Measurements from ENCODE around the gene MMP2. TPM values are rescaled to one million over a fixed set of nuclear protein-coding genes. Genes with fewer than 3 reads are reported as not detected.

The MMP2 gene
- total RNA-seq, 1 experiment from 2014 or later, result 61.3 TPM

DNA sequence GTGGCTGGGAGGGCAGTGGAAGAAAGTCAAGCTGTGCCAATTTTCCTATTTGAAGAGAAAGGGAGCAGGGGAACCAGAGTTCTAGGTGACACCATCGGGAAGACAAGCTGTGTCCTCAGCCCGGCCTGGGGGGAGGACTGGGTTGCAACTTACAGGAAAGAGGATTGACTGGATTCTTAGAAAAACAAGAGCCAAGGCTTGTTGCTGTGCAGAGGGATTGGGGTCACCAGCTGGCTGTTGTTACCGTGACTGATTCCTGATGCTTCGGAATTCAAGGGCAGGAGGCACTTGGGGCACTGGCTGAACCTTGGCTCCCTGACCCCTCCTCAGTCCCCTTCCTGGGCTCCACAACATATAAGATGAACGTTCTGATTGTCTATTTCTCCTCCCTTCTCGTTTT lies 16.8 kb upstream of the MMP2 start:
- Mint-ChIP-seq H3K9me3 (no peaks in the 10 kb centered on the region), H3K27me3 (ENCODE audit: low read depth) (peaks cover 6% of the 10 kb centered on the region), H3K27ac (no peak overlapping the region), H3K36me3 (no peaks in the 10 kb centered on the region), H3K4me1 (no peaks in the 10 kb centered on the region), H3K4me3 (no peak overlapping the region)
- CTCF ChIA-PET, result interaction anchor here (0.6 to 1.5 kb wide), 4 partner anchors 40 to 243 kb away, joined by 3 to 6 read pairs (median 3); no protein-coding TSS in a partner anchor
- DNase-seq (ENCODE audit: low spot score) (no peak), ATAC-seq (no peak)
- POLR2A ChIA-PET, result no interaction called here
- TF ChIP-seq, protein P1, sequence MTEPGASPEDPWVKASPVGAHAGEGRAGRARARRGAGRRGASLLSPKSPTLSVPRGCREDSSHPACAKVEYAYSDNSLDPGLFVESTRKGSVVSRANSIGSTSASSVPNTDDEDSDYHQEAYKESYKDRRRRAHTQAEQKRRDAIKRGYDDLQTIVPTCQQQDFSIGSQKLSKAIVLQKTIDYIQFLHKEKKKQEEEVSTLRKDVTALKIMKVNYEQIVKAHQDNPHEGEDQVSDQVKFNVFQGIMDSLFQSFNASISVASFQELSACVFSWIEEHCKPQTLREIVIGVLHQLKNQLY (CRISPR knock-in tag; IDR thresholded peaks at IDR 0.05), result no peak
- TF ChIP-seq, protein P2, sequence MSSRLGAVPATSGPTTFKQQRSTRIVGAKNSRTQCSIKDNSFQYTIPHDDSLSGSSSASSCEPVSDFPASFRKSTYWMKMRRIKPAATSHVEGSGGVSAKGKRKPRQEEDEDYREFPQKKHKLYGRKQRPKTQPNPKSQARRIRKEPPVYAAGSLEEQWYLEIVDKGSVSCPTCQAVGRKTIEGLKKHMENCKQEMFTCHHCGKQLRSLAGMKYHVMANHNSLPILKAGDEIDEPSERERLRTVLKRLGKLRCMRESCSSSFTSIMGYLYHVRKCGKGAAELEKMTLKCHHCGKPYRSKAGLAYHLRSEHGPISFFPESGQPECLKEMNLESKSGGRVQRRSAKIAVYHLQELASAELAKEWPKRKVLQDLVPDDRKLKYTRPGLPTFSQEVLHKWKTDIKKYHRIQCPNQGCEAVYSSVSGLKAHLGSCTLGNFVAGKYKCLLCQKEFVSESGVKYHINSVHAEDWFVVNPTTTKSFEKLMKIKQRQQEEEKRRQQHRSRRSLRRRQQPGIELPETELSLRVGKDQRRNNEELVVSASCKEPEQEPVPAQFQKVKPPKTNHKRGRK (CRISPR knock-in tag; IDR thresholded peaks at IDR 0.05; ENCODE audit: borderline replicate concordance), result no peak
- TF ChIP-seq ZNF138 (CRISPR knock-in tag; conservative IDR thresholded peaks at IDR 0.05), result no peak
- no peak for TF ChIP-seq ELF4 (CRISPR knock-in tag; IDR thresholded peaks at IDR 0.05; ENCODE audit: low read depth)
- TF ChIP-seq ZNF396 (CRISPR knock-in tag; IDR thresholded peaks at IDR 0.05; ENCODE audit: borderline replicate concordance), result no peak
- no peak for TF ChIP-seq FOXP1 (CRISPR knock-in tag; IDR thresholded peaks at IDR 0.05; ENCODE audit: borderline replicate concordance)
- TF ChIP-seq CBFB (CRISPR knock-in tag; IDR thresholded peaks at IDR 0.05; ENCODE audit: low read depth), result no peak
- TF ChIP-seq NR3C1 (CRISPR knock-in tag; conservative IDR thresholded peaks at IDR 0.05; ENCODE audit: low read depth), result no peak
- TF ChIP-seq ZNF317 (CRISPR knock-in tag; IDR thresholded peaks at IDR 0.05; ENCODE audit: borderline replicate concordance, low read depth), result no peak
- no peak for TF ChIP-seq ZNF263 (CRISPR knock-in tag; IDR thresholded peaks at IDR 0.05; ENCODE audit: low read depth)
- TF ChIP-seq NFATC4 (CRISPR knock-in tag; IDR thresholded peaks at IDR 0.05), result no peak
- TF ChIP-seq, protein P3, sequence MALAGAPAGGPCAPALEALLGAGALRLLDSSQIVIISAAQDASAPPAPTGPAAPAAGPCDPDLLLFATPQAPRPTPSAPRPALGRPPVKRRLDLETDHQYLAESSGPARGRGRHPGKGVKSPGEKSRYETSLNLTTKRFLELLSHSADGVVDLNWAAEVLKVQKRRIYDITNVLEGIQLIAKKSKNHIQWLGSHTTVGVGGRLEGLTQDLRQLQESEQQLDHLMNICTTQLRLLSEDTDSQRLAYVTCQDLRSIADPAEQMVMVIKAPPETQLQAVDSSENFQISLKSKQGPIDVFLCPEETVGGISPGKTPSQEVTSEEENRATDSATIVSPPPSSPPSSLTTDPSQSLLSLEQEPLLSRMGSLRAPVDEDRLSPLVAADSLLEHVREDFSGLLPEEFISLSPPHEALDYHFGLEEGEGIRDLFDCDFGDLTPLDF (CRISPR knock-in tag; IDR thresholded peaks at IDR 0.05), result no peak
- no peak for TF ChIP-seq SP1 (CRISPR knock-in tag; conservative IDR thresholded peaks at IDR 0.05)
- TF ChIP-seq, protein P4, sequence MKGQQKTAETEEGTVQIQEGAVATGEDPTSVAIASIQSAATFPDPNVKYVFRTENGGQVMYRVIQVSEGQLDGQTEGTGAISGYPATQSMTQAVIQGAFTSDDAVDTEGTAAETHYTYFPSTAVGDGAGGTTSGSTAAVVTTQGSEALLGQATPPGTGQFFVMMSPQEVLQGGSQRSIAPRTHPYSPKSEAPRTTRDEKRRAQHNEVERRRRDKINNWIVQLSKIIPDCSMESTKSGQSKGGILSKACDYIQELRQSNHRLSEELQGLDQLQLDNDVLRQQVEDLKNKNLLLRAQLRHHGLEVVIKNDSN (CRISPR knock-in tag; IDR thresholded peaks at IDR 0.05), result no peak

DNA sequence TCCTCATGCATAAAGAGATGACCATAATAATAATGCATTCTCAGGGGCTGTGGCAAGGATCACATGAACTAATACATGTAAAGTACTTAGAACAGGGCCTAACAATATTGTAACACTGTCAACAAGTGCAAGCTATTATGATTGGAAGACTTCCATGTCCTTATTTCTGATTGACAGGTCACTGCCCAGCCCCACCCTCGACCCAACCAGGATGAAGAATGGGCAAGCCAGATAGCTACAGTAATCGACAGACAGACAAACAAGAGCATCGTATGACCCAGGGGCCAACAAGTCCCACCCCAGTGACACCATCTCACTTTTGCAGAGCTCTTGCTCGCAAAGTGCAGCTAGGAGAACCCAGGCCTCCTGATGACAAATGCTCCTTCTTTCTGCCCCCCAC lies 14.6 kb upstream of the MMP2 start:
- ChIA-PET POLR2A (no interaction called here), CTCF (interaction anchor here (0.6 to 3.2 kb wide), 88 partner anchors 8 to 1407 kb away, joined by 3 to 213 read pairs (median 5); partner anchors contain the start of genes CAPNS2, CES1, MMP2 and SLC6A2)
- no peak overlapping the region for H3K4me3 Mint-ChIP-seq
- peaks cover 24% of the 10 kb centered on the region for H3K27me3 Mint-ChIP-seq (ENCODE audit: low read depth)
- no peaks in the 10 kb centered on the region for H3K36me3 Mint-ChIP-seq
- TF ChIP-seq NFYB (CRISPR knock-in tag; conservative IDR thresholded peaks at IDR 0.05; ENCODE audit: low read depth) (0 out of 2 replicates have a peak, but pooled peaks have one; percentile 34), ZNF317 (CRISPR knock-in tag; IDR thresholded peaks at IDR 0.05; ENCODE audit: borderline replicate concordance, low read depth) (no peak)
- ATAC-seq (no peak), DNase-seq (ENCODE audit: low spot score) (no peak)
- peaks cover under 1% of the 10 kb centered on the region; the same call in 1 of the 2 replicates for H3K4me1 Mint-ChIP-seq
- H3K9me3 Mint-ChIP-seq, result no peaks in the 10 kb centered on the region
- H3K27ac Mint-ChIP-seq, result no peak overlapping the region

DNA sequence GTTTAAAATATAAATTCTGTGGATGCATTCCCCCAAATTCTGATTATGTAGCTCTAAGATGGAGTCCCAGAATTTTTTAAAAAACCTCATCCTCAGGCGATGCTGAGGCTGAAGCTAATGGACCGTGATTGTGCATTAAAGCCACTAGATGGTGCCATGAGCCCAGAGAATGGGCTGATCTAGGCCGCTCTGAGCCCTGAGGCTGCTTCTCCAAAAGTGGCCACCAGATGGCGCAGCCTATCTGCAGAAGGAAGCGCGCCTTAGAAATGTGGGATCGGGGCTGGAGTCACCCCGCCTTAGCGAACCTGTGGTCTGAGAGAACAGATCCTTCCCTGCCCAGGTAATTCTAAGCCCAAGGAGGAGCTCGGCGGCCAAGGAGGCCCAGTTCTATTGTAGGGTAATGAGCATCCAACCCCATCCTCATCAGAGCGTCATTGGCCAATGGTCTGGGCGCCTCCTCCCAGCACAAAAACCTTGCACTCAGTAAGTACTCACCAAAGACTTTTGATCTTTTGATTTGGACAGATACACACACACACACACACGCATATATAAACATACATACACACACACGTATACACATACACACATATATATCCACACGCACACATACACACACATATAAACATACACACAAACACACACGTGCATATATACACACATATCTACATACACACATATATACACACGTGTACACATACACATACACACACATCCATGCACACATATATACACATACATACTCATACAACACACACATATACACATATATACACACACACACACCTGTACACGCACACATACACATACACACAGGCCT lies 13.7 kb upstream of the MMP2 start:
- DNase-seq (ENCODE audit: low spot score) (peak; percentile 94), ATAC-seq (peak; percentile 88)
- TF ChIP-seq ESRRA (CRISPR knock-in tag; IDR thresholded peaks at IDR 0.05; ENCODE audit: borderline replicate concordance) (no peak), GABPB1 (CRISPR knock-in tag; IDR thresholded peaks at IDR 0.05) (peak; percentile 25; the same call in 1 of the 2 replicates)
- TF ChIP-seq, protein P5, sequence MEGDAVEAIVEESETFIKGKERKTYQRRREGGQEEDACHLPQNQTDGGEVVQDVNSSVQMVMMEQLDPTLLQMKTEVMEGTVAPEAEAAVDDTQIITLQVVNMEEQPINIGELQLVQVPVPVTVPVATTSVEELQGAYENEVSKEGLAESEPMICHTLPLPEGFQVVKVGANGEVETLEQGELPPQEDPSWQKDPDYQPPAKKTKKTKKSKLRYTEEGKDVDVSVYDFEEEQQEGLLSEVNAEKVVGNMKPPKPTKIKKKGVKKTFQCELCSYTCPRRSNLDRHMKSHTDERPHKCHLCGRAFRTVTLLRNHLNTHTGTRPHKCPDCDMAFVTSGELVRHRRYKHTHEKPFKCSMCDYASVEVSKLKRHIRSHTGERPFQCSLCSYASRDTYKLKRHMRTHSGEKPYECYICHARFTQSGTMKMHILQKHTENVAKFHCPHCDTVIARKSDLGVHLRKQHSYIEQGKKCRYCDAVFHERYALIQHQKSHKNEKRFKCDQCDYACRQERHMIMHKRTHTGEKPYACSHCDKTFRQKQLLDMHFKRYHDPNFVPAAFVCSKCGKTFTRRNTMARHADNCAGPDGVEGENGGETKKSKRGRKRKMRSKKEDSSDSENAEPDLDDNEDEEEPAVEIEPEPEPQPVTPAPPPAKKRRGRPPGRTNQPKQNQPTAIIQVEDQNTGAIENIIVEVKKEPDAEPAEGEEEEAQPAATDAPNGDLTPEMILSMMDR (IDR thresholded peaks at IDR 0.05), result peak; percentile 99
- TF ChIP-seq, protein P6, sequence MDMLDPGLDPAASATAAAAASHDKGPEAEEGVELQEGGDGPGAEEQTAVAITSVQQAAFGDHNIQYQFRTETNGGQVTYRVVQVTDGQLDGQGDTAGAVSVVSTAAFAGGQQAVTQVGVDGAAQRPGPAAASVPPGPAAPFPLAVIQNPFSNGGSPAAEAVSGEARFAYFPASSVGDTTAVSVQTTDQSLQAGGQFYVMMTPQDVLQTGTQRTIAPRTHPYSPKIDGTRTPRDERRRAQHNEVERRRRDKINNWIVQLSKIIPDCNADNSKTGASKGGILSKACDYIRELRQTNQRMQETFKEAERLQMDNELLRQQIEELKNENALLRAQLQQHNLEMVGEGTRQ (CRISPR knock-in tag; IDR thresholded peaks at IDR 0.05), result no peak
- Mint-ChIP-seq H3K4me1 (peaks cover 7% of the 10 kb centered on the region), H3K4me3 (no peak overlapping the region), H3K27me3 (ENCODE audit: low read depth) (peaks cover 24% of the 10 kb centered on the region), H3K27ac (no peak overlapping the region), H3K9me3 (no peaks in the 10 kb centered on the region), H3K36me3 (no peaks in the 10 kb centered on the region)
- CTCF ChIA-PET, result interaction anchor here (0.5 to 3.2 kb wide), 96 partner anchors 9 to 1406 kb away, joined by 3 to 213 read pairs (median 5); partner anchors contain the start of genes CAPNS2, CES1, MMP2 and SLC6A2
- POLR2A ChIA-PET, result interaction anchor here (0.6 kb wide), 1 partner anchor 1586 kb away, joined by 9 read pairs; no protein-coding TSS in a partner anchor

Measured in WTC11 (cell line).